DMS153 treated with DMSO at 0.1 percent for 48 hours (cell line): Measurements from ENCODE around the gene NSL1.
"Not testable (repeated sequence)": the region's sequence is repeated elsewhere in the genome, so short reads cannot be mapped to it uniquely, and the experiment has no call there.

Source experiments
- DNase-seq: peaks from one replicate; lab custom pipeline; 2025; ENCODE audit not compliant: unreplicated experiment; lab: John Stamatoyannopoulos, UW

The NSL1 gene

GRCh38 chr1:212791676-212792395, at the start of gene NSL1, which contains the start of gene TATDN3:
Gene NSL1, minus strand, starts transcription at chr1:212791777. Its CDS starts 14 bp downstream, at chr1:212791763.
Gene TATDN3, plus strand, starts transcription at chr1:212791894. Its CDS starts 28 bp downstream, at chr1:212791922.
- DNase-seq: peak; percentile 96

GRCh38 chr1:212838145-212838544, 46.6 kb upstream of the NSL1 start:
- DNase-seq: no peak

GRCh38 chr1:212833211-212834207, 41.9 kb upstream of the NSL1 start:
- DNase-seq: not testable (repeated sequence)

- DNase-seq: no peak
Observed at GRCh38 chr1:212828395-212828794, 36.8 kb upstream of the NSL1 start.

GRCh38 chr1:212827831-212828278, 36.3 kb upstream of the NSL1 start:
- no peak for DNase-seq

- no peak for DNase-seq
Observed at GRCh38 chr1:212827171-212827776, 35.7 kb upstream of the NSL1 start.

- DNase-seq: no peak
Observed at GRCh38 chr1:212825798-212826452, 34.3 kb upstream of the NSL1 start.

- DNase-seq: no peak
Observed at GRCh38 chr1:212824201-212824600, 32.6 kb upstream of the NSL1 start.

GRCh38 chr1:212822956-212823355, 31.4 kb upstream of the NSL1 start:
- DNase-seq: no peak

GRCh38 chr1:212820969-212821368, 29.4 kb upstream of the NSL1 start:
- no peak for DNase-seq

GRCh38 chr1:212819726-212820125, 28.1 kb upstream of the NSL1 start:
- DNase-seq: no peak

GRCh38 chr1:212816567-212817278, 25.1 kb upstream of the NSL1 start:
- no peak for DNase-seq

GRCh38 chr1:212814537-212815334, 23.2 kb upstream of the NSL1 start:
- DNase-seq: peak; percentile 97

- DNase-seq: no peak
Observed at GRCh38 chr1:212805767-212806166, 14.2 kb upstream of the NSL1 start.

GRCh38 chr1:212797681-212798080, 6.1 kb upstream of the NSL1 start:
- no peak for DNase-seq

- no peak for DNase-seq
Observed at GRCh38 chr1:212794561-212795014, 3.0 kb upstream of the NSL1 start.

- DNase-seq: no peak
Observed at GRCh38 chr1:212792396-212792908, 875 bp upstream of the NSL1 start.

GRCh38 chr1:212791261-212791675, 309 bp downstream of the NSL1 start:
- peak; percentile 92 for DNase-seq

GRCh38 chr1:212785871-212786270, 5.7 kb downstream of the NSL1 start:
- DNase-seq: no peak
